NCI-H345 (cell line): ENCODE data around the gene LRP11.
"Not testable (repeated sequence)": the region's sequence is repeated elsewhere in the genome, so short reads cannot be mapped to it uniquely, and the experiment has no call there.

Experiments
- DNase-seq: peaks from one replicate; lab custom pipeline; 2025; lab: John Stamatoyannopoulos, UW

The LRP11 gene

DNA sequence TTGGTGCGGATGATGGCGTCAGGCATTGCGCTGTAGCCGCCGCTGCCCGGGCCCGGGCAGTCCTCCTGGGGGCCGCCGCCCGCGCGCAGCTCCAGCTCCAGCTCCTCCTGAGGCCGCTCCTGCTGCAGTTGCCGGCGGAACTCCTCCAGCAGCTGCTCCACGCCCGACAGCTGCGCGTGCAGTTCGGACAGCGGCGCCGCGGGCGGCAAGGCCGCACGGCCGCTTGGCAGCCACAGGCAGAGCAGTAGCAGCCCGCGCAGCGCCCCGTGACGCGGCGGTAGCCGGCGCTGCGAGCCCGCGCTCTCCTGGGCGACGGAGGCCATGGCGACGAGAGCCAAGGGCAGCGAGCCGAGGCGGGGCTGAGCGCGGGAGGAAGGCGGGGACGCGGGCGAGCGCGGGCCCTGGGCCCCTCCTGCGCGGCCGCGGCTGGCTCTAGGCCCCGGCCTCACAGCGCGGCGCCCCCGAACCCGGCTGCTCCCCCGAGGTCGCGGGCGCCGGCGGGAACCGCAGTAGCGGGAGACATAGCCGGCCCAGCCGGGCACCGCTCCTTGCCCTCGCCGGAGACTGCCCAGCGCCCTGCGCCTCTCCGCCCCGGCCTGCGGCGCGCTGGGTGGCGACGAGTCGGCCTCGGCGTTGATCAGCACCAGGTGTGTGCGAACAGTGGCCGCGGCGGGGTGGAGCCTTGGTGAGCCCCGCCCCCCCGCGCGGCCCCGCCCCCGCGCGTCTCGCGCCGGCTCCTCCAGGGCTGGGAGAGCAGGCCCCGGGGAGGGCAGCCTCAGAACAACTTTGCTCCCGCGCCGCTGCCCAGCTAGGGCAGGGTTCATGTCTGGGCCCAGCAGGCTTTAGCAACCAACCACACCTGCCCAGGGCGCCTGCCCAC, at the start of gene LRP11:
TSS of gene LRP11 (minus strand) at position 662 of the 880 bp plus-strand sequence. CDS start at position 323, 339 bp downstream.
- peak; percentile 88 for DNase-seq

DNA sequence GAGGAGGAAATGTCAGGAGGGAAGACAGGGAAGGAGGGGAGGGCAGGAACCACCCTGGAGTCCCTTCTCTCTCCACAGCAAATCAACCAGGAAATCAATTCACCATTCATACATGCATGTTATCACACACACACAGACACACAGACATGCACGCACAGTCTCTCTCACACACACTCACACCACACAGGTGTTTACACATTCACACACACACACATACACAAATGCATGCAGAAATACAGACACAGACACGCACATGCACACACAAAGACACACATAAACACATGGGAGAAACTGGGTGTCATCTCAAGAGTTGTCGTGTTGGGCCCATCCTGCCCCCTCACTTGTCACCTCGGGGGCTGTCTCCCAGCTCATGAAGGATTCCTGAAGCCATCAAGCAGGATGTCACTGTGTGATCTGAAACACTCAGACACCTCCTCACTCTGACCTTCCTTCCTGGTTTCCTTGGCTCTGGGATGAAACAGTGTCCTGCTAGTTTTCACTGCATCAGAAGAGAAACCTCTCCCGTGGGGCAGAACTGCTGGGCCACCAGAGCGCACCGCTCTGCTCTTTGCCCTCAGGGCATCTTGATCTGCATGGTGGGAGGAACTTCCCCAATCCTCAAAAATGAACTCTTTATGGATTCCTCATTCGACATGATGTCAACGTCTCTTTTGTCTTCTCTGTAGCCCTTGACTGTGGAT, 49.5 kb upstream of the LRP11 start:
- DNase-seq: no peak

DNA sequence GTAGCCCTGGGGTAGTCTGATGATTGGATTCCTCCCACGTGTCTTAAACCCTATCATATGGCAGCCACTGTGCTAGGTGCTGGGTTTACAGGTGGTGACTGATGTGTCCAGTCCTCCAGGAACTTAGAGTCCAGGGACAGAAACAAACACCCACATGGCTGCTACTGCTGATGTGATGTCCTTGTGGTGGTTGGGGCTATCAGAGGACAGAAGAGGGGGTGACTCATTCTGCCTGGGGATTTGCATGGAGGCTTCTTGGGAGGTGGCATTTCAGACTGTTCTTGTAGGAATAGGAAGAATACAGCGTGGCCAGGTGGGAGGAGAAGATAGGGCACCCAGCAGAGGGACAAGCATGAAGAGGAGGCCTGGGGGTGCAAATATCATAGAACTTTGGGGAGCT, 48.9 kb upstream of the LRP11 start:
- DNase-seq: no peak

DNA sequence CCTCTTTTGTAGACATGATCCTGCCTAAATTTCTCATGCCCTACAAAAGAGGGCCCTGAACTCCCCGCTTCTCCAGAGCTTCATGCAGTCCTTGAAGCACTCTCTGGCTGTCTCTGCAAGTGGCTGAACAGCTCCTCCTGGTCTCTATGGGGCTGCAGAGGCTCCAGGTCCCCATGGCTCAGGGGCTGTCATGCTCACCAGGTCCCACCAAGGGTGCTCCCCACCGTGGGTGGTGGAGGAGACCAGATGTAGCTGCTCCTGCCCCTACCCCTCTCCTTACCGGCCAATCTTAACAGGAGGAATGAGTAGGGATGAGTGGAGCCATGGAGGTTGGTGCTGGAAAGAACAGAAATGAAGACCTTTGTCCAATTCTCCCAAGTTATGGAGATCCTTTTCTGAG, 48.5 kb upstream of the LRP11 start:
- DNase-seq: not testable (repeated sequence)

- no peak for DNase-seq
Observed at GRCh38 chr6:149910721-149911151, 46.6 kb upstream of the LRP11 start.

GRCh38 chr6:149909701-149910470, 45.7 kb upstream of the LRP11 start:
- DNase-seq: no peak

DNA sequence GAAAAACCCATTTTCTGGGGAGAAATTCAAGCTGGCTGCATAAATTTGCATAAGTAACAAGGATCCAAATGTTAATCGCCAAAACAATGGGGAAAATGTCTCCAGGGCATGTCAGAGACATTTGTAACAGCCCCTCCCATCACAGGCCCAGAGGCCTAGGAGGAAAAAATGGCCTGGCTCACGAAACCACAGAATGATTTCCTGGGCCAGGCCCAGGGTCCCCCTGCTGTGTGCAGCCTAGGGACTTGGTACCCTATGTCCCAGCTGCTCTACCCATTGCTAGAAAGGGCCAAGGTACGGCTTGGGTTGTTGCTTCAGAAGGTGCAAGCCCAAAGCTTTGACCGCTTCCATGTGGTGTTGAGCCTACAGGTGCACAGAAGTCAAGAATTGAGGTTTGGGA, 44.3 kb upstream of the LRP11 start:
- not testable (repeated sequence) for DNase-seq

DNA sequence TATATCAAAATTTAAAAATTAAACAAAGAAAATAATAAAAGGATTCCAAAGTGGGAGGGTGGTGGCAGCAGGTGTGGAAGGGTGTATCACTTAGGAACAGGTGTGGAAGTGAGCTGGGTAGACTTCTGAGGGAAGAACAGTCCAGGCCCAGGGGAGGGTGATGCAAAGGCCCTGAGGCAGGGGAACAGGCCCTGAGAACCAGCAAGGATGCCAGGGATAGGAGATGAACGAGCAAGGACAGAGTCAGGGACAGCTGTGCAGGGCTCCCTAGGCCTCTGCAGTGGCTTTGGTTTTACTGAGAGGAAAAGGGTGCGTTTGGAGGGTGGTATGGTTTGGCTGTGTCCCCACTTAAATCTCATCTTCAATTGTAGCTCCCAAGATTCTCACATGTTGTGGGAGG, 43.2 kb upstream of the LRP11 start:
- DNase-seq: no peak

DNA sequence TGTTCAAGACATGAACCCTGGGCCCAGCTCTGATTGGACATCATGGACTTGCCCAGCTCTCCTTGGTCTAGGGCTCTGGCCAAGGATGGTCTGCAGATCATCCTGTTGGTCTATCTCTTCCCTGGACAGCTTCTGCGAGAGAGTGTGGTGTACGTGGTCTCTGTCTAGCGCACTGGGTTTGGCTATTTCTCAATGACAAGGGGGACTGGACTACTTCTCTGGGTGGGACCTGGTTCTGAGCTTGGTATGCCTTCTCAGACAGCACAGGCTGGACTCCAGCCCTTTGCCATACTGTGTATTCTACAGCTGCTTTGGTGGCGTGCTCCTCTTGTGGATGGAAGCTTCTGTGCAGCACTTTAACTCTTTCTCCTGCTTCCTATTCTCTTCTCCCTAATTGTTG, 42.2 kb upstream of the LRP11 start:
- no peak for DNase-seq

DNA sequence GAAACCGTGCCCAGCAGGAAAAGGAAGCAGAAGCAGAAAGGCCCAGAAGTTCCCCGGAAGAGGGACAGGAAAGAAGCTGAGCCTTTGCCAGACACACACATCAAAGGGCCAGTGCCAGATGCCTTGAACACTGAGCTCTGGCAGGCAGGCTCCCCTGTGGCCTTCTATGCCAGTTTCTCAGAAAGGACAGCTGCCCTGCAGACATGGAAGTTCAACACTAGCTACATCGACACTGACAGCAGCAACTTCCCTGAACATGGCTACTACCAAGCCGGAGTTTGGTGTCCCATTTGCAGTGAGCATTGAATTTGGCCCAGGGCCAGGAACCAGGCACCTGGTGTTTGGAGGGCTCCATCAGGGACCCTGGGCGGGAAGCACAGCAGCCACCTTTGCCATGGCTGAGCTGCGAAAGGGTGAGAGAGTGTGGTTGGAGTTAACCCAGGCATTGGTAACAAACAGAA, 41.8 kb upstream of the LRP11 start:
- peak; percentile 20 for DNase-seq

GRCh38 chr6:149905371-149905910, 41.3 kb upstream of the LRP11 start:
- no peak for DNase-seq

DNA sequence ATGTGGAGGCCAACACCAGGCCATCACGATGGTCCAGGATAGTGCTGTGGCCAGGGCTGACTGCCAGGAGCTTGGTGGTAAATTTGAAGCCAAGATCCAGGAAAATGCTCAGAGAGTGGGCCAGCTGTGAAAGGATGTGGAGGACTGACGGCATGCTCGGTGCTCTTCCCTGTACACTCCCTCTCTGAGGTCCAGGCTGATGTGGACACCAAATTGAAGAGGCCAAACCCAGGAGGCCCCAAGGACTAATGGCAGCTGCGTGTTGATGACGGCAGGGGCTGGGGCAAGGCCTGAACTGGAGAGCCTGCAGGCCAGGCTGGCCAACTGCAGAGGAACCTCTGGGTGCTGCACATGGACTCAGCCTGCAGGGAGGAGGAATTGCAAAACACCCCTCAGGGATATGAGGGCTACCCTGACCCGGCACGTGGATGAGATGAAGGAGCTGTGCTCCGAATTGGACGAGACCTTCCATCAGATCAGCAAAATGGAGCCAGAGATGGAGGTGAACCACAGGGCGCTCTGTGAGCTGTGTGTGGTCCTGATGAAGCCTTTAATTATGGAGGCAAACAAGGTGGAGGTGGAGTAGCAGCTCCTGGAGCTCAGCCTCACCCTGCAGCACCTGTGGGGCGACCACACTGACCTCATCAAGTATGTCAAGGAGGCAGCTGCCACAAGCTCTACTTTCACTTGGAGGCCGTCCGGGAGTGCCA, 40.7 kb upstream of the LRP11 start:
- DNase-seq: no peak

DNA sequence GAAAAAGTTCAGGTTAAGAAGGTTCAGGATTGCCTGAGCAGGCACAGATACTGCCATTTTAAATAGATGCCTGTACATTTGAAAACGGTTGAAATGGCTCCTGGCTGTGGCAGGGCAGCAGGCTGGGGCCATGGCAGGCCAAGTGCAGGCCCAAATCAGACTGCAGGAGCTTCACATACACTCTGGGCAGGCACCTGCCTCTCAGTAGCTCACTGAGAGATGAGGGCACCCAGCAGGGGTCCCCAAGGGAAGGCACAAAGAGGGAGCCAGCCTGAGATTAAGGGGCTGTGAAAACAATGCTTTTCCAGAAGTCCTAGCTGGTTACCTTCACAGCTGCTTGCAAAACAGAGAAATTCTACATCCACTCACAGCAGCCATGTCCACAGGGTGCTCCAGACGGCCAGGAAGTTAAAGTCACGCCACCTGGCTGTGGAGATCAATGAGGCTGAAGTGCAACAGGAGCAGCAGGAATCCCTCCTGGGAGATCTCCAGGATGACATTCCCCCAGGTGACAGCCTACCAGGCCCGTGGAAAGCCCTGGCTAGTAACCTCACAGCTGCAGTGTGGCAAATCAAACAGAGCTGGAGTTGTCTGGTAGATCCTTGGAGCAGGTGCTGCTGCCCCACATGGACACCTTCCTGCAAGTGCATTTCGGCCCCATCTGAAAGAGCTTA, 39.9 kb upstream of the LRP11 start:
- DNase-seq: peak; percentile 87

GRCh38 chr6:149901444-149902140, 37.4 kb upstream of the LRP11 start:
- DNase-seq: no peak

GRCh38 chr6:149900620-149901443, 36.7 kb upstream of the LRP11 start:
- no peak for DNase-seq

DNA sequence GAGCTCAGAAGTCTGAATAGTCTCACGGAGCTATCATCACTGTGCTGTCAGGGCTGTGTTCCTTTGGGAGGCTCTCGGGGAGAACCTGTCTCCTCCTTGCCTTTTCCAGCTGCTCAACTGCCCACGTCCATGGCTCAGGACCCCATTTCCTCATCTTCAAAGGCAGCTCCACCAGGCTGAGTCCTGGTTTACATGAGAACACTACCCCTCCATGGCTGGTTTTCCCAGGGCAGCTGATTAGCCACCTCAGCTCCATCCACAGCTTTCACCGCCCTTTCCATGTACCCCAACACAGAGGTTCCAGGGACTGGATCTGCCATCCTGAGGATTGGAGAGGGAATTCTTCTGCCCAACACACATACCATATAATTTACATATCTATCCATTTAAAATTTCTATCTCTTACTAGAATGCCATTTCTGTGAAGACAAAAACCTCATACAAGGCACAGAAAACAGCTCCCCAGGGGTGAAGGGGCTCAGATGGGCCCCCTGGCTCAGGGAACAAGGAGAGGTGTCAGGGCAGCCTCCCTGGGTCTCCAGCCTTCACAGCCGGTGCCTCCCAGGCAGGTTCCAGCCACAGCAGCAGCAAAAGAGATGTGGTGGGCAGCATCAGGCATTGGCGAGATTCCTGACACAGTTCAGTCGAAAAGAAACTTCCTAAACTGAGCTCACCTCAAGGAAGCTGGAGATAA, 35.9 kb upstream of the LRP11 start:
- no peak for DNase-seq

DNA sequence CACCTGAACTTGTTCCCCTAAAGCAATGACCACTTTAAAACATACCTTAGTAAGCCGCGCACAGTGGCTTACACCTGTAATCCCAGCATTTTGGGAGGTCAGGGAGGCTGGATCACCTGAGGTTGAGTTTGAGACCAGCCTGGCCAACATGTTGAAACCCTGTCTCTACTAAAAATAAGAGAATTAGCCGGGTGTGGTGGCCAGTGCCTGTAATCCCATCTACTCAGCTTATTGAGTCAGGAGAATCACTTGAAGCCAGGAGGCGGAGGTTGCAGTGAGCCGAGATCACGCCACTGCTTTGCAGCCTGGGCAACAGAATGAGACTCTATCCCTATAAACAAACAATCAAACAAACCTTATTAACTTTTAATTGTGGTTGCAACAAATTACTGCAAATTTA, 35.3 kb upstream of the LRP11 start:
- no peak for DNase-seq

GRCh38 chr6:149898966-149899365, 34.8 kb upstream of the LRP11 start:
- no peak for DNase-seq
